NCI-H2196 (cell line): ENCODE results near the gene MMS19.
"Not testable (repeated sequence)": the region's sequence is repeated elsewhere in the genome, so short reads cannot be mapped to it uniquely, and the experiment has no call there.

Experiments used
- DNase-seq: peaks from one replicate; lab custom pipeline; 2025; ENCODE audit not compliant: unreplicated experiment; lab: John Stamatoyannopoulos, UW

MMS19 gene

DNA sequence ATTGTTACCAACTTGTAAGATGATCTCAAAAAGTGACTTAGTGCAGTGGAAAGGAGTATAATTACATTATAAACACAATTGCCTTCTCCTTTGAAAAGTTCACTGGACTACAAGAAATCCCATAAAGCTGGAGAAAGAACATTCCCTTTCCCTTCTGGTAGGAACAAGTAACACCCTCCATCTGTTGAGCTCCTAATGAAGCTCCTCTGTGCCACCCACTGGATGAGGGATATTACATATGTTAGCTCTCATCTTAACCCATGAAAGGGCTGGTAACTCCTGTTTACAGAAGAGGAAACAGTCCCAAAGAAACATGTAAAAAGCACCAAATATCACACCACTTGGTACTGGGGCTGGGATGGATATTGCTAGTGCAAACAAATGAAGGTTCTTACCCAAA, 64.2 kb downstream of the MMS19 start:
- DNase-seq: no peak

DNA sequence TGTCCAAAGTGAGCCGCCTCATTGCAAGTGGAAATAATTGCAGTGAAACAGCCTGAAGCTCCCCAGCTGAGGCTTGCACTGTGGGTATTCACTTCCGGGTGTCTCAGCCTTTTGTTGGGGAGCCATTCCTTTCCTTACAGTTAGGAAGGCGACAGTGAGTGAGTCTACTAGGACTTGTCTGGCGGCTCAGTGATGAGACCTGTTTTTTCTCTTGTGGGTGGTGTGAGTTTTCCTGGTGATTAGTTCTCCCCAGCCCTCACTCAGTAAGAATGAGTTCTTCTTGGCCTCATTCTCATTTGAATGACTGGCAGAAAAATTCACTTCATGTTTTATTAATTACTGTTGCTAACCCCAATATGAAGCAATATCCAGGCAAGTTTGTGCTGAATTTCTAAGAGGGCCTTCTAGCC, 69.6 kb downstream of the MMS19 start:
- no peak for DNase-seq

DNA sequence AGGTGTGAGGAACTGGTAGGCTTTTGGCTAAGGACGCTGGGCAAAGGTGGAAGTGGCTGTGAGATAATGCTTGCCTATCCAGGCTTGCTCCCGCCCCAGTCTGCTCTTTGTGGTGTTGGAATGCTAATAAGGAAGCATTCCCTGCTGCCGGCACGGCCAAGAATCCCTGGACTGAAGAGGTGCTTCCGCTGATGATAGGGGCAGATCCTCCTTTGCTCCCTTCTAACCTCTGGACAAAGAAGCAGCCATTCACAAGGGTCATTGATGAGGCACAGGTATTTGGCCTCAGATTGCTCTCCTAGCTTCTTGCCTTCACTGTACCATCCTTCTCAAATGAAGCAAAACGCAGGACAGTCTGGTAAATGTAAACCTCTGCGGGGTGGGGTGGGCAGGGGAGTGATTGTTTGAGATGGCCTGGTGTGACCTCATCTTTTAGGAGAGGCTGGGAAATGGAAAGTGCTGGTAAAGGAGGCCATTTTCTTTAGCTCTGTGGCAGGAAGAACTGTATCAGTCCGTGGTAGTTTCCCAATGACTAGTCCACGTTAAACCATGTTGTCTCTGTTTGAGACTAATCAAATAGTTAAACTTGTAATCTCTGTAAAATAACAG, 70.5 kb downstream of the MMS19 start:
- DNase-seq: no peak

DNA sequence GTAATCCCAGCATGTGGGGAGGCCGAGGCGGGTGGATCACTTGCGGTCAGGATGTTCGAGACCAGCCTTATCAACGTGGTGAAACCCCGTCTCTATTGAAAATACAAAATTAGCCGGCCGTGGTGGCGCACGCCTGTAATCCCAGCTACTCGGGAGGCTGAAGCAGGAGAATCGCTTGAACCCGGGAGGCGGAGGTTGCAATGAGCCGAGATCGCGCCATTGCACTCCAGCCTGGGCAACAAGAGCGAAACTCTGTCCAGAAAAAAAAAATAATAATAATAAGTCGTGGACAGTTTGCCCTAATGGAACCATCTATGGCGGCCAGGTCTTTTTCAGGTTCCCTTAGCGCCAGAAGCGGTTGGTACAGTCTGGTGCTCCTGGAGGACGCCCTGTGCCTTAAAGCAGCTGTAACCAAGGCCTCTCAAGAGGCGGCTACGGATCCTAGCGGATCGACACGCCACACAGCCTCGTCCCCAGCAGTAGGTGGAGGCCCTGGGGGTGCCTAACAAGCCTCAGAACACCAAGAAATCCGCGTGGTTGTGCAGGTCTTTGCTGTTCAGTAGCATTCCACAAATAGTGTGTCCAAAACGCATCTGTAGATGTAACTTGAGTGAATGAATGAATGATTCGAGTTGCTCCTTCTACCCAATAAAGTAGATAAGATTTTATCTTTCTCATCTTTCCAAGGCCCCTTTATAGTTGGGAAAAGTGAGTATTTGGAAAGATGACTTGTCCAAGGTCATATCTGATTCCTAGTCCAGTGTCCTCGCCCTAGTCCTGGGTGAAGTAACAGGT, 71.2 kb downstream of the MMS19 start:
- no peak for DNase-seq

DNA sequence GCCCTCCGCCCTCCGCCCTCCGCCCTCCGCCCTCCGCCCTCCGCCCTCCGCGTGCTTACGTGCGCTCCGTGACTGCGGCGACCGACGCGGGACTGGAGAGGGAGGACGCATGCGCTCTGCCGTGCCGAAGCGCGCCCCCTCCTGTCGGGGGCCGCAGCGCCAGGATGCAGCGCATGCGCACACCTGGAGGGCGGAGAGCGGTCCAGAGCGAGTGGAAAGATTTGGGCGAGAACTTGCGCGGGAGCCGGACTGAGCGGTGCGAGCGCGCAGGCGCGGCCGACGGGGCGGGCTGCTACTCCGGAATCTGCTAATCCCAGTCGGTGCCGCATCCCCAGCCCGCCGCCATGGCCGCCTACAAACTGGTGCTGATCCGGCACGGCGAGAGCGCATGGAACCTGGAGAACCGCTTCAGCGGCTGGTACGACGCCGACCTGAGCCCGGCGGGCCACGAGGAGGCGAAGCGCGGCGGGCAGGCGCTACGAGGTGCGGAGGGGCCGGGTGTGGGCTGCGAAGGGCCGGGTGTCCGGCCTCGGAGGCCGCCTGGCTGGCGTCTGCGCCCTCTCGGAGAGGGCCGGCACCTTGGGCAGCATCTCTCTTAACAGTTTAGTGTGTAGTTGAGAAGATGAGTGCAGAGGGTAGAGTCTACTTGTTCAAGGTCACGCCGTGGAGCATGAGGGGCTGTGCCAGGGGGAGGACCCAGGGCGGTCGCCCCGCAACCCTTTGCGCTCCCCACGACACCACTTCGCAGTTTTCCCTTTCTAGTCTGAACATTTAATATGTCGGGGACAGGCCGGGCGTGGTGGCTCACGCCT, 72.1 kb downstream of the MMS19 start, which contains the start of gene PGAM1:
Gene PGAM1 (plus strand): TSS at position 228 of the 812 bp plus-strand sequence. CDS start 117 bp downstream, at position 345.
- DNase-seq: peak; percentile 85

DNA sequence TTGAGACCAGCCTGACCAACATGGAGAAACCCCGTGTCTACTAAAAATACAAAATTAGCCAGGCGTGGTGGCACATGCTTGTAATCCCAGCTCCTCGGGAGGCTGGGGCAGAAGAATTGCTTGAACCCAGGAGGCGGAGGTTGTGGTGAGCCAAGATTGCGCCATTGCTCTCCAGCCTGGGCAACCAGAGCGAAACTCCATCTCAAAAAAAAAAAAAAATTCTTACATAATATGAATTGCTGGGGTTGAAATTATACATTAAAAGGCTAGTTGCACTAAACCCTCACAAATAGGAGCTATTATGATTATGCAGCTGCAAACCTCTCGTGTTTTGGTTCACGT, 74.5 kb downstream of the MMS19 start:
- not testable (repeated sequence) for DNase-seq

DNA sequence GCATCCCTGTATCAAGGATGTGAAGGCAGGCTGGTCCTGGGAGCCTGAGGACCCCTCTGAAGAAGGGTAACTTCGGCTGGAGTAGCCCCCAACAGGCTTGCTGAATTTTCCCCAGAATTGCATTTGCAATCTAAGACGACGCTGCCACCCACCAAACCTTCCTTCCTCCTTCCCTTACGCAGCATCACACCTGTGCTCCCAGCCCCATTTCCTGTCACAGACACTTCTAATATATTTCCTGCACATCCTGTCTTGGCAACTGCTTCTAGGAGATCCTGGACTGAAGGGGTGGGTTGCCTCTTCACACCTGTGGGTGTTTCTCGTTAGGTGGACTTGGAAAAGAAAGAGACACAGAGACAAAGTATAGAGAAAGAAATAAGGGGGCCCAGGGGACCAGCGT, 81.7 kb downstream of the MMS19 start:
- no peak for DNase-seq

DNA sequence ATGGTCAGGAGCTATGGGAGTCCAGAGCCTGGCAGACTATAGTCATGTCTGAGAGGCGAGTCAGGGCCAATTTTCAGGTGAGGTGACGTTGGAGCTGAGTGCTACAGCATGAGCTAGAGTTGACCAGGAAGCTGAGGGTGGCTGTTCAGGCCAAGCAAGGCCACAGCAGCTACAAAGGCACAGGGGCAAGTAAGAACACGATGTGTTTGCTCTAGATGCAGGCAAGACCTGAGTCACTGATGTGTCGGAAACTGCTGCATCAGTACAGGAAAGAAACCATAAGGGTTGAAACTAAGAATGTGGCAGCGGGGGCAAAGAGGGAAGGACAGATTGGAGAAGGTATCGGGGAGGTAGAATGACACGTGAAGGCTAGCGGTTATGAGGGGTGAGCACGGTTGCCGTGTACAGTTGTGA, 85.3 kb downstream of the MMS19 start:
- no peak for DNase-seq

DNA sequence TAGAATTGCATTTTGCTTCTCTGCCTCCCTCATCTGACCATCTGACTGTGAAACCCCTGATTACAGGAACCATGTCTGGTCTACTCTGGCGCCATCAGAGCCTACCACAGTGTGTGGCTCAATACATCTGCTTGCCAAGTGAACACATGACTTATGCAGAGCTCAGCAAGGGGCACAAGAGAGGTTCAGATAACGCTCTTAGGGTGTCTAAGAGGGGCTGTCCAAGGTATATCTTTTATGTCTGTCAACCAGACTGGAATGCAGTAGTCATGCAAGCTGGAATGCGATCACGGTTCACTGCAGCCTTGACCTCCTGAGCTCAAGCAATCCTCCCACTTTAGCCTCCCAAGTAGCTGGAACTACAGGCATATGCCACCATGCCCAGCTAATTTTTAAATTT, 86.8 kb downstream of the MMS19 start:
- DNase-seq: no peak

DNA sequence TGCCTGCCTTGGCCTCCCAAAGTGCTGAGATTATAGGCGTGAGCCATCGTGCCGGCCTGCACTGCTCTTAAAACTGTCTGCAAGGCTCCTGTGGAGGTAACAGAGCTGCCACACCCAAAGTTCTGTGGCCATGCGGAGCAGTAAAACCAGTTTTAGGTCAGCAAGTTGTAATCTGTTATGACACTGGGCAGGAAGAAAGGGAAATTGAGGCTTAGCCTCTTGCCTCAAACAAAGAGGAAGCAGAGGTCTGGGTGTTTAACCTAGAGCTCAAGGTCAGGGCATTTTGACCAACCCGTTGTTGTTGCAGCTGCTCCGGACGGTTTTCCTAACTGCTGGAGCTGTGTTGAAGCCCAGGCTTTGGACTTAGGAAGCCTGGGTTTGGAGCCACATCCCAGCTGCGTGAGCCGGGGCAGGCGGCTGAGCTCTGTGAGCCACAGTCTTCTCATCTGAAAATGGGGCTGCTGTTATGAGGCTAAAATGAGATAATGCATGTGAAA, 89.7 kb downstream of the MMS19 start:
- no peak for DNase-seq
